ENCODE measurements around the gene MSMO1.

GRCh38 chr4:165330666-165331065 lies 3.2 kb downstream of the MSMO1 start:
- no peak for TF ChIP-seq CTCF (conservative IDR thresholded peaks at IDR 0.05; ENCODE audit: low read depth in 2 of 2)
- no peak for TF ChIP-seq EZH2phosphoT487 (IDR thresholded peaks at IDR 0.05; ENCODE audit: unreplicated experiment)
- TF ChIP-seq POLR2AphosphoS5 (IDR thresholded peaks at IDR 0.05; ENCODE audit: low read depth), result no peak
- TF ChIP-seq REST (IDR thresholded peaks at IDR 0.05; ENCODE audit: unreplicated experiment), result no peak
- no peak for TF ChIP-seq EZH2 (IDR thresholded peaks at IDR 0.05; ENCODE audit: low read depth, unreplicated experiment)
- TF ChIP-seq CREB1 (CRISPR knock-in tag; IDR thresholded peaks at IDR 0.05; ENCODE audit: low read depth), result no peak
- TF ChIP-seq ZNF114 (CRISPR knock-in tag; IDR thresholded peaks at IDR 0.05), result no peak
- no peak for TF ChIP-seq STAT1 (IDR thresholded peaks at IDR 0.05; ENCODE audit: unreplicated experiment)
- TF ChIP-seq JUNB (IDR thresholded peaks at IDR 0.05; ENCODE audit: unreplicated experiment), result no peak

All from GM23338 (cell line).